ENCODE results near the gene MFGE8.
"Not testable (repeated sequence)": the region's sequence is repeated elsewhere in the genome, so short reads cannot be mapped to it uniquely, and the experiment has no call there.

Gene MFGE8, protein sequence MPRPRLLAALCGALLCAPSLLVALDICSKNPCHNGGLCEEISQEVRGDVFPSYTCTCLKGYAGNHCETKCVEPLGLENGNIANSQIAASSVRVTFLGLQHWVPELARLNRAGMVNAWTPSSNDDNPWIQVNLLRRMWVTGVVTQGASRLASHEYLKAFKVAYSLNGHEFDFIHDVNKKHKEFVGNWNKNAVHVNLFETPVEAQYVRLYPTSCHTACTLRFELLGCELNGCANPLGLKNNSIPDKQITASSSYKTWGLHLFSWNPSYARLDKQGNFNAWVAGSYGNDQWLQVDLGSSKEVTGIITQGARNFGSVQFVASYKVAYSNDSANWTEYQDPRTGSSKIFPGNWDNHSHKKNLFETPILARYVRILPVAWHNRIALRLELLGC

DNA sequence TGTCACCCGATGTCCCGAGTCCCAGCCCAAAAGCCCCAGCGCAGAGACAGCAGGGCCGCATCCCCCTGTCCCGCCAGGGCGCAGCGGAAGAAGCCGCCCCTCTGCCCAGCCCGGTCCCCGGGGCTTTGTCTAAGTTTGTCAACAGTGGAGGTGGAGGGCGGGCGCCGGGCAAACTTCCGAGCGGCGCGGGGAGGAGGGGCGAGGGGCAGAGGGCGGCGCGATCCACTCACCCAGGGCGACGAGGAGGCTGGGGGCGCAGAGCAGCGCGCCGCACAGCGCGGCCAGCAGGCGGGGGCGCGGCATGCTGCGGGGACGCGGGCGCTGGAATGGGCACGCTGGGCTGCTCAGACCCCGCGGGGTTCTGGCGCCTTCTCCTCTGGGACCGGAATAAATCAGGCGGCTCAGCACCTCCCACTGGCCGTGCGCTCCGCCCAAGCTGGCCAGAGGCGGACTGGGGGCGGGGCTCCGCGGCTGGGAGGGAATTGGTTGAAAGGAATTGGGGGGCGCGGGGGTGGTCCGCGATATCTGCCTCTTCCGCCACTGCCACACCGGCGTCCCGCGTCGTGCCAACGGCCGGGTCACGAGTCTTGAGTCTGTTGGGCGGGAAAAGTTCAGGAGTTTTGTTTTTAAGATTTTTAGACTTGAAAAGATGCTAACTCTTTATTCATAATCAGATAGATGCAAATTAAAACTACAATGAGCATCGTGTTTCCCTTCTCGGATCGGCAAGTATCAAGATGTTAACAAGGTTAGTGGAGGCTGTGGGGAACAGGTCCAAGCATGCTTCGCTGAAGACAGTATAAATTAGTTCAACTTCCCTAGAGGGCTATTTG is at the start of gene MFGE8:
Gene MFGE8 (minus strand): TSS at position 363 of the 833 bp plus-strand sequence. CDS start 60 bp downstream, at position 303.
- DNase-seq (ENCODE audit: low read depth): peak; percentile 51

DNA sequence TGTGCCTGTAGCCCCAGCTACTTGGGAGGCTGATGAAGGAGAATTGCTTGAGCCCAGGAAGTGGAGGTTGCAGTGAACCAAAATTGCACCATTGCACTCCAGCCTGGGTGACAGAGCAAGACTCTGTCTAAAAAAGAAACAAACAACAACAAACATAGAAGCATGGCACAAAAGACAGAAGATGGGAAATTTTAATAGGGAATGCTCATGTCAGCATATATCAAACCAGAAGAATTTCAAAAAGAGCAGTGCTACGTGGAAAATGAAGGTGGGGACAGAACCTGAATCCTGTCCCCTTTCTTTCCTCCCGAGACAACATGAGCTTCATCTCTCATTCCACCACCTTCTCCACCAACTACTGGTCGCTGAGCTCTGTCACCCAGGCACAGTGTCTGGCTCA is 46.3 kb upstream of the MFGE8 start:
- no peak for DNase-seq (ENCODE audit: low read depth)

GRCh38 chr15:88956906-88957305 is 43.7 kb upstream of the MFGE8 start:
- DNase-seq (ENCODE audit: low read depth): no peak

DNA sequence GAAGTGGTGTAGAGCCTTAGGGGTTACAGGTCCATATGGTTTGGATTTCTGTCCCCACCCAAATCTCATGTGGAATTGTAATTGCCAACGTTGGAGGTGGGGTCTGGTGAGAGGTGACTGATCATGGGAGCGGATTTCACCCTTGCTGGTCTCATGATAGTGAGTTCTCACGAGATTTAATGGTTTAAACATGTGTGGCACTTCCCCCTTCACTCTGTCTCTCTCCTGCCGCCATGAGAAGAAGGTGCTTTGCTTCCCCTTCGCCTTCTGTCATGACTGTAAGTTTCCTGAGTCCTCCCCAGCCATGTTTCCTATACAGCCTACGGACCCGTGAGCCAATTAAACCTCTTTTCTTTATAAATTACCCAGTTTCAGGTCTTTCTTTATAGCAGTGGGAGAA is 43.1 kb upstream of the MFGE8 start:
- DNase-seq (ENCODE audit: low read depth): no peak

DNA sequence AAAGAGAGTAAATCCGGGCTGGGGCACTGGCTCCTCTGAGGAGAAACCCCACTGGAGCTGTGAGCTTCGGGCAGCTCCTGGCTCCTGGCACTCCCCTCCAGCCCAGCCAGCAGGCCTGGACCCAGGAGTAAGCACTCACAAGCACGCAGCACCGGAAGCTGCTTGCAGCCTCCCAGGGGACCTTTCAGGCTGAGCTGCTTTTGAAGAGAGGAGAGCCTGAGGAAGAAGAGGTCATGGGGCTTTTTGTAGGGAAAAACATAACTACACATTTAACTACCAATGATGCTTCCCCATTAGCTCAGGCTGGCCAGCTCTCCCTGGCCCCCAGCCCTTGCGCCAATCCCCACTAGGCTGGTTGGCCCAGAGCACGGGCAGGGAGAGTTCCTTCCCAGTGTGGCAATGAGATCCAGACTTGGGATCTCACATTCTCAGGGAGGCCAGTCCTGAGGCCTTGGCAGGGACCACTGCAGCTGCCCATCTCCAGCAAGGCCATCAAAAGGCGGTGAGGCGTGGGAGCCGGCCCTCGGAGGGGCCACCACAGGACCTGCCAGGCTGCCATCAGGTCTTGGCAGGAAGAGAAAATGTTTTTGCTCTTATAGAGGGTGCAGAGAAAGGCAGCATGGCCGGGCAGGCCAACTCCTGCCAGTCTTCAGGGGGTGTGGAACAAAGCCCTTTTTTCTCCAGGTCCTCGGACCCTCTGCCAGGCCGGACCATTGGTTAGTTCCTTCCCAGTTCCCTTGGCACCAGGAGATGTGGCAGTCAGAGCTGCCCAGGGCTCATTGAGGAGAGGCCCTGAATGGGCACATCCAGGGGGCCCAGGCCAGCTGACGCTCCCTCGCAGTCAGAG is 41.5 kb upstream of the MFGE8 start:
- no peak for DNase-seq (ENCODE audit: low read depth)

DNA sequence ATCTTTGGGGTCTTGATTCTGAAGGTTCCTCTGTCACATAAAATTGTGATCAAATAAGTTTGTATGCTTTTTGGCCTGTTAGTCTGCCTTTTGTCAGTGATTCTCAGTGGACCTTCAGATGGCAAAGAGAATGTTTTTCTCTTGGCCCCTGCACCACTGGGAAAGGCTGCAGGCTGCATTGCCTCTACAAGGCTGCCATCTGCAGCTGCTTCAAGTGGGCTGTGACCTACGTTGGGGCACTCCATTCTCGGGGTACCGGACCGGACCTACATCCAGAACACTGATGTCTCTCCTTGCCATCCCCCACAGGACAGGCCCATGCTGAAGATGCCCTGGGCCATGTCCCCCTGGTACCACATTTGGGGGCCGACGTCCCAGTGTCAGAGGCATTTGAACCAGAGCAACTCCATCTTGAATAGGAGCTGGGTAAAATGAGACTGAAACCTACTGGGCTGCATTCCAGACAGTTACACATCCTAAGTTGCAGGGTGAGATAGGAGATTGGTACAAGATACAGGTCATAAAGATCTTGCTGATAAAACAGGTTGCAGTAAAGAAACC is 37.5 kb upstream of the MFGE8 start:
- no peak for DNase-seq (ENCODE audit: low read depth)

DNA sequence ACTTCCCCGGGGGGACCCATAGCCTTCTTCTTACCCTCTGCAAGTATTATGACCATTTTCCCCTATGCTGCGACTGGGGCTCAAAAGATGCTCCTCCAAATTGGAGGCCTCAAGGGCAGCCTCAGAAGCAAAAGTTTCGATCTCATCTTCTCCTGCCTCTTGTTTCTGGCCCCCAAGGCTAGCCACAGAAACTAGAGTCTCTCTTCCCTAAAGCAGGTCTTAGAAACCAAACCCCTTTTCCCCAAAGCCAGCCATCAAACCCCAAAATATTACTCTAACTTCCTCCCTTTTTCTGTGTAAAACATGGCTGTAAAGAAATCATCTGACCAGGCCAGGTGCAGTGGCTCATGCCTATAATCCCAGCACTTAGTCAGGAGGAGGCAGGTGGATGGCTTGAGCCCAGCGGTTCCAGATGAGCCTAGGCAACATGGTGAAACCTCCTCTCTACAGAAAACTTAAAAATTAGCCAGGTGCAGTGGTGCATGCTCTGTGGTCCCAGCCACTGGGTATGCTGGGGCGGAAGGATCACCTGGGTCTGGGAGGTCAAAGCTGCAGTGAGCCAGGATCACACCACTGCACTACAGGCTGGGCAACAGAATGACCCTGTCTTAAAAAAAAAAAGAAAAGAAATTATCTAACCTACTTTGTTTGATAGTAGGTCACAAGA is 36.7 kb upstream of the MFGE8 start:
- no peak for DNase-seq (ENCODE audit: low read depth)

DNA sequence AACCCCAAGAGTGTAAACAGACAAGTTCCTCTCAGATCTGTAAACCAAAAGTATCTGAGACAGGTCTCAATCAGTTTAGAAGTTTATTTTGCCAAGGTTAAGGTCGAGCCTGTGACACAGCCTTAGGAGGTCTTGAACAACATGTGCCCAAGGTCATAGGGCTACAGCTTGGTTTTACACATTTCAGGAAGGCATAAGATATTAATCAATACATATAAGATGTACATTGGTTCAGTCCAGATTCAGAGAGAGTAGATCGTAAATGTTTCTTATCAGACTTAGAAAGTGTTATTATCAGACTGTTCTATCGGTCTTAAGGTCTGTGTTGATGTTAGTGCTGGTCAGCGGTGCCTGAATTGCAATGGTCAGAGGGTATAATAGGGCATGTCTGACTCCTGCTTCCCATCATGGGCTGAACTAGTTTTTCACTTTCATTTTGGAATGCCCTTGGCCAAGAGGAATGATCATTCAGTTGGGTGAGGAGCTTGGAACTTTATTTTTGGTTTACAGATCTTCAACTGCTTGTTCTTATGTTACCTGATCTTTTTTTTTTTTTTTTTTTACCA is 27.0 kb upstream of the MFGE8 start:
- no peak for DNase-seq (ENCODE audit: low read depth)

DNA sequence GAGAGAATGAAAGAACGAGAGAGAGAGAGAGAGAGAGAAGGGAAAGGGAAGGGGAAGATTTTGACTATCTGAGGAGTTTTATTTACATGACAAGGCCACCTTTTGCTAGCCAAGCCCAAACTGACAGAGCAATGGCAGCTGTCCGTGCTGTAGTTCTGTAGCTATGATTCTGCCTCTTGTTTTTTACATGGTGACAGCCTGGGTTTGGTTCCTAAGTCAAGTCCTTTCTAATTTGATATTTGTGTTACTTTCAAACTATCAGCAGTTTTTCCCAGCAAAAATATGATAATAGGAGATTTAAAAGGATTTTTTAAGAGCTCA is 26.3 kb upstream of the MFGE8 start:
- no peak for DNase-seq (ENCODE audit: low read depth)

GRCh38 chr15:88938802-88939485 is 25.8 kb upstream of the MFGE8 start:
- DNase-seq (ENCODE audit: low read depth): no peak

GRCh38 chr15:88934449-88934848 is 21.3 kb upstream of the MFGE8 start:
- DNase-seq (ENCODE audit: low read depth): not testable (repeated sequence)

GRCh38 chr15:88932875-88933330 is 19.7 kb upstream of the MFGE8 start:
- DNase-seq (ENCODE audit: low read depth): no peak

DNA sequence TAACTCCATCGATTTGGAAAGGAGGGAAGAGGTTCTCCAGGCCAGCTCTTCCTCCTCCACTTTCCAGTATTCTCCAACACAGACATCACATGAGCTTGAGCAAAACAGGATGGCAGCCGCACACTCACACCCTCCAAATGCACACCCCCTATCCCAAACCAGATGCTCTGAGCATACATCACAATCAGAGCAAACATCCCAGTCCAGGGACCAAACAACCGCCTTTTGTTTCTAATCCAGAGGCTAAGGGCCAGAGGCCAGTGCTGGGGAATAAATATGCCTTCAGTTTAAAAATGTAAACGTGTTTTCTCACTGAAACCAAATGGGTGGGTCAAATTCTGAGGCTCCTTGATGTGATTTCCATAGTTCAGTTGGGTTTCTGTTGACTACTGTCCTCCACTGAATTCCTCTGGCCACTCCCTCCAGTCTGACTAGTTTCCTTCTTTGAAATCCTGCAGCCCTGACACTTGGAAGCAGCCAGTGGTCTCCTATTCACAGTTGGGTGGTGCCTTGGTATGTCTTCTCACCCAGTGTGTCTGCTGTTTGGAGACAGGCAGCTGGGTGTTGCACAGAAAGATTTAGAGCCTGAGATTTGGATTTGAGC is 19.2 kb upstream of the MFGE8 start:
- DNase-seq (ENCODE audit: low read depth): no peak

- DNase-seq (ENCODE audit: low read depth): no peak
Measured at GRCh38 chr15:88930579-88930978, 17.4 kb upstream of the MFGE8 start.

GRCh38 chr15:88929358-88930098 is 16.3 kb upstream of the MFGE8 start:
- not testable (repeated sequence) for DNase-seq (ENCODE audit: low read depth)

DNA sequence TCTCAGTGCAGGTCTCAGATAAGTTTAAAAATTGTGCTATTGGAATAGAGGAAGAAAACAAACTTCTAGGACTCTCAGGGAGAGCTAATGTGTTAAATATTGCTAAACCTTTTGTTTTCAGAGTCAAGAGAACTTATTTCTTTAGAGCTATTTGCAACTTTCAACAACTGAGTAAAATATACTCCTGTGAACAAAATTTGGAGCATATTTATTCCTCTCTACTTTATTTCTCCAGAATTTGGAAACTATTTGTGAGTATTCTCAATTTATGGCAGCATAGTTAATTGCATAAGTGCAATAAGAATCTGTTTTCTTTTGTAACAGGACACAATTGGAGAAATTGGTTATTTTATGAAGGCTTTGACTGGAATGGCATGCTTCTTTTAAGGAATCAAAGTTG is 15.0 kb upstream of the MFGE8 start:
- not testable (repeated sequence) for DNase-seq (ENCODE audit: low read depth)

DNA sequence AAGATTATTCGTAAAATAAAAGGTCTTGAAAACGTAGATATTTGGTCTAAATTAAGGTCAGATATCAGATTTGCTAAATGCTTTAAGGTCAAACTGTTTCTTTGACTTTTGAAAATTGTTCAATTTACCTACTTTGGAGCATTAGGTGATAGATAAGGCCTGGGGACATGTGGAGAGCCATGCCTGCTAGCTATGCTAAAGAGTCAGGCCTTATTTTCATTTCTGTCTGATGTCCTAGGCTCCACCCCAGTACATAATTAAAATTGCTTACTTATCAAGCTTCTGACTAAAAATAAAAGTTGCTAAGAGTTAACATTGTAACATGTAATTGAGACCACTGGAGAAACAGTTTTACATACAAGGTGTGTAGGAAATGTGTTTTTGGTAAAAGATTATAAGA is 12.5 kb upstream of the MFGE8 start:
- DNase-seq (ENCODE audit: low read depth): not testable (repeated sequence)

- not testable (repeated sequence) for DNase-seq (ENCODE audit: low read depth)
Measured at GRCh38 chr15:88920892-88921435, 7.8 kb upstream of the MFGE8 start.

Data from CMK (cell line).